ENCODE measurements around the gene PAQR9. TPM values are rescaled to one million over a fixed set of nuclear protein-coding genes. Genes with fewer than 3 reads are reported as not detected.

PAQR9 gene
- total and polyA plus RNA-seq, 9 of the 15 experiments (the other 6 are each of a cell fraction or from before 2014, with no cell fraction given) = 0.04 to 0.58 (median 0.22) TPM

GRCh38 chr3:142984255-142984654 is 20.8 kb upstream of the PAQR9 start:
- Histone ChIP-seq H3K79me2 (ENCODE audit: control insufficient read depth, insufficient read depth, low read length) (no peaks in the 10 kb centered on the region), H3K27ac (ENCODE audit: extremely low read depth, low read depth, low read length) (no peak overlapping the region), H2AFZ (ENCODE audit: low read depth, low read length) (peak overlapping the region; percentile 73), H4K20me1 (replicated peaks; ENCODE audit: control insufficient read depth, insufficient read depth, low read length) (no peaks in the 10 kb centered on the region), H3K4me1 (replicated peaks in 1 of 2; ENCODE audit: control insufficient read depth in 2 of 2, insufficient read depth in 2 of 2, low read length in 2 of 2) (peaks cover 0 to 36% of the 10 kb centered on the region in 2 experiments; a peak in 3 of 5 replicates), H3K9me1 (ENCODE audit: control insufficient read depth, insufficient read depth, low read length) (no peaks in the 10 kb centered on the region), H3K4me2 (ENCODE audit: insufficient read depth, low read length) (no peak overlapping the region), H3K36me3 (ENCODE audit: control insufficient read depth, insufficient read depth, low read length) (no peaks in the 10 kb centered on the region), H3K4me3 (no peak overlapping the region), H3K27me3 (ENCODE audit: control insufficient read depth in 2 of 2, insufficient read depth in 2 of 2, low read length in 2 of 2) (no peaks in the 10 kb centered on the region), H3K9ac (ENCODE audit: insufficient read depth in 1 of 2, low read depth in 2 of 2, low read length in 2 of 2) (no peak overlapping the region), H3K9me3 (replicated peaks; ENCODE audit: control insufficient read depth, insufficient read depth, low read depth, low read length) (no peaks in the 10 kb centered on the region)
- no TSS peak for BruUV-seq (replicated peaks)
- in situ Hi-C loops (cut with MboI) = loop anchor here (5.0 kb wide), 1 partner anchor 52 kb away; no protein-coding TSS in a partner anchor
- intact Hi-C loops (cut with micrococcal nuclease) = no loop called here
- ATAC-seq (no peak), DNase-seq (ENCODE audit: extremely low read depth in 1 of 4, low spot score in 3 of 4) (no peak), FAIRE-seq (no peak)
- ChIA-PET POLR2A (interaction anchor here (0.8 to 1.6 kb wide), 2 partner anchors 11 to 13 kb away, joined by 3 to 5 read pairs; no protein-coding TSS in a partner anchor), CTCF (ENCODE audit: low intra/inter-chr PET ratio) (no interaction called here)
- TF ChIP-seq PHB2 (IDR thresholded peaks at IDR 0.05; ENCODE audit: low read depth) (no peak), NFIC (IDR thresholded peaks at IDR 0.05) (no peak), SP1 (CRISPR knock-in tag; IDR thresholded peaks at IDR 0.05) (no peak), ZHX1 (conservative IDR thresholded peaks at IDR 0.05; ENCODE audit: low read length) (no peak), NFE2L1 (tag; IDR thresholded peaks at IDR 0.05; ENCODE audit: borderline replicate concordance, low read depth) (no peak), RCOR1 (IDR thresholded peaks at IDR 0.05; ENCODE audit: borderline replicate concordance in 1 of 2, low read depth in 2 of 2, low read length in 2 of 2) (no peak), ZNF316 (IDR thresholded peaks at IDR 0.05) (no peak), ZNF707 (CRISPR knock-in tag; conservative IDR thresholded peaks at IDR 0.05) (no peak), BRD9 (IDR thresholded peaks at IDR 0.05; ENCODE audit: low read depth, partially characterized antibody) (no peak)
- WGBS (ENCODE audit: insufficient coverage, low coverage, missing lambda C conversion rate) = 88% methylated on average over 3 of the region's 3 CpGs

Data from K562 (cell line).